ENCODE measurements around the gene ATP4A. TPM values are rescaled to one million over a fixed set of nuclear protein-coding genes. Genes with fewer than 3 reads are reported as not detected.

Gene ATP4A
- total RNA-seq, 2 donors from 2014 or later = not detected

GRCh38 chr19:35510626-35510964 lies 52.9 kb downstream of the ATP4A start:
- no peak for DNase-seq (ENCODE audit: low spot score)
- intact Hi-C loops (cut with DNase I) = no loop called here

GRCh38 chr19:35509861-35510625 lies 53.4 kb downstream of the ATP4A start:
- intact Hi-C loops (cut with DNase I) = no loop called here
- peak; percentile 89 for DNase-seq (ENCODE audit: low spot score)

- intact Hi-C loops (cut with DNase I) = no loop called here
These were observed 54.3 kb downstream of the ATP4A start for GRCh38 chr19:35509018-35509652.

GRCh38 chr19:35508129-35508528 lies 55.3 kb downstream of the ATP4A start:
- intact Hi-C loops (cut with DNase I) = no loop called here

More at GRCh38 chr19:35509018-35509652, 54.3 kb downstream of the ATP4A start:
- no peak for DNase-seq (ENCODE audit: low spot score)

GRCh38 chr19:35507561-35507960 lies 55.9 kb downstream of the ATP4A start:
- intact Hi-C loops (cut with DNase I) = no loop called here

More at GRCh38 chr19:35508129-35508528, 55.3 kb downstream of the ATP4A start:
- DNase-seq (ENCODE audit: low spot score) = no peak

GRCh38 chr19:35506011-35506410 lies 57.4 kb downstream of the ATP4A start:
- intact Hi-C loops (cut with DNase I) = no loop called here
- DNase-seq (ENCODE audit: low spot score) = no peak

More at GRCh38 chr19:35507561-35507960, 55.9 kb downstream of the ATP4A start:
- no peak for DNase-seq (ENCODE audit: low spot score)

- no peak for DNase-seq (ENCODE audit: low spot score)
- intact Hi-C loops (cut with DNase I) = no loop called here
These were observed 60.7 kb downstream of the ATP4A start for GRCh38 chr19:35502751-35503150.

- intact Hi-C loops (cut with DNase I) = no loop called here
These were observed 61.8 kb downstream of the ATP4A start for GRCh38 chr19:35501684-35502083.

GRCh38 chr19:35500611-35501010 lies 62.8 kb downstream of the ATP4A start:
- no peak for DNase-seq (ENCODE audit: low spot score)

More at GRCh38 chr19:35501684-35502083, 61.8 kb downstream of the ATP4A start:
- no peak for DNase-seq (ENCODE audit: low spot score)

More at GRCh38 chr19:35500611-35501010, 62.8 kb downstream of the ATP4A start:
- intact Hi-C loops (cut with DNase I) = no loop called here

Other genes starting within 250 kb of the ATP4A start
- 1 to 10 TPM; 3.7 to 5.6 TPM for gene CD22, start 234.5 kb downstream of the ATP4A start, total RNA-seq
- not detected for gene FFAR1, start 215.8 kb downstream of the ATP4A start, total RNA-seq
- gene FFAR3, start 205.2 kb downstream of the ATP4A start, total RNA-seq = under 1 TPM in 1 of 2 donors, not detected in 1; 0.14 TPM
- under 1 TPM in 1 of 2 donors, not detected in 1; 0.28 TPM for gene GPR42, start 192.6 kb downstream of the ATP4A start, total RNA-seq
- 1 to 10 TPM in 1 of 2 donors, under 1 TPM in 1; 0.95 to 1.8 TPM for gene FFAR2, start 115.4 kb downstream of the ATP4A start, total RNA-seq
- not detected for gene KRTDAP, start 73.2 kb downstream of the ATP4A start, total RNA-seq
- 1 to 10 TPM; 2.1 to 2.2 TPM for gene DMKN, start 50.0 kb downstream of the ATP4A start, total RNA-seq
- not detected for gene SBSN, start 35.3 kb downstream of the ATP4A start, total RNA-seq
- gene GAPDHS, start 30.2 kb downstream of the ATP4A start, total RNA-seq = not detected
- gene TMEM147, start 18.0 kb downstream of the ATP4A start, total RNA-seq = 10 to 100 TPM; 52.4 to 61.1 TPM
- not detected for gene PMIS2, start 22.5 kb upstream of the ATP4A start, total RNA-seq
- gene HAUS5, start 49.1 kb upstream of the ATP4A start, total RNA-seq = 1 to 10 TPM; 7.9 to 8.3 TPM
- 10 to 100 TPM; 61.1 to 61.3 TPM for gene RBM42, start 65.4 kb upstream of the ATP4A start, total RNA-seq
- under 1 TPM; 0.74 to 0.81 TPM for gene ETV2, start 78.1 kb upstream of the ATP4A start, total RNA-seq
- 100 to 1,000 TPM; 228 to 290 TPM for gene COX6B1, start 84.7 kb upstream of the ATP4A start, total RNA-seq
- gene UPK1A, start 102.9 kb upstream of the ATP4A start, total RNA-seq = under 1 TPM in 1 of 2 donors, not detected in 1; 0.19 TPM
- gene ZBTB32, start 140.9 kb upstream of the ATP4A start, total RNA-seq = not detected
- gene KMT2B, start 154.3 kb upstream of the ATP4A start, total RNA-seq = 10 to 100 TPM; 23.1 to 23.5 TPM
- gene IGFLR1, start 178.8 kb upstream of the ATP4A start, total RNA-seq = 1 to 10 TPM; 4.3 to 9.3 TPM
- gene U2AF1L4, start 181.8 kb upstream of the ATP4A start, total RNA-seq = 10 to 100 TPM; 13.8 to 18.7 TPM
- gene PSENEN, start 182.0 kb upstream of the ATP4A start, total RNA-seq = 10 to 100 TPM; 33.6 to 37.3 TPM
- 1 to 10 TPM; 8.3 to 9.4 TPM for gene LIN37, start 184.9 kb upstream of the ATP4A start, total RNA-seq
- 100 to 1,000 TPM; 290 to 412 TPM for gene HSPB6, start 193.4 kb upstream of the ATP4A start, total RNA-seq
- 10 to 100 TPM; 18.4 to 19.3 TPM for gene PROSER3, start 194.5 kb upstream of the ATP4A start, total RNA-seq
- gene ARHGAP33, start 211.9 kb upstream of the ATP4A start, total RNA-seq = 1 to 10 TPM; 6.2 to 9.6 TPM
- not detected for gene PRODH2, start 249.2 kb upstream of the ATP4A start, total RNA-seq